ENCODE measurements around the gene PACSIN1. TPM values are rescaled to one million over a fixed set of nuclear protein-coding genes. Genes with fewer than 3 reads are reported as not detected.

Gene PACSIN1
- total RNA-seq, 2 experiments from 2014 or later, result 0.11 to 0.13 TPM

- CTCF ChIA-PET, result interaction anchor here (1.9 kb wide), 1 partner anchor 207 kb away, joined by 4 read pairs; the partner anchor contains the start of gene SMIM29
- POLR2A ChIA-PET, result no interaction called here
These were observed 10.0 kb upstream of the PACSIN1 start for GRCh38 chr6:34455831-34456230.

GRCh38 chr6:34457382-34457741 is 8.5 kb upstream of the PACSIN1 start:
- POLR2A ChIA-PET, result no interaction called here
- CTCF ChIA-PET, result interaction anchor here (0.6 to 3.2 kb wide), 2 partner anchors 152 to 638 kb away, joined by 3 to 14 read pairs; no protein-coding TSS in a partner anchor

- CTCF ChIA-PET, result interaction anchor here (0.6 to 3.2 kb wide), 2 partner anchors 151 to 638 kb away, joined by 3 to 14 read pairs; no protein-coding TSS in a partner anchor
These were observed 7.8 kb upstream of the PACSIN1 start for GRCh38 chr6:34457742-34458735.

GRCh38 chr6:34459899-34460593 is 5.8 kb upstream of the PACSIN1 start:
- POLR2A ChIA-PET, result interaction anchor here (0.5 kb wide), 1 partner anchor 32 kb away, joined by 9 read pairs; no protein-coding TSS in a partner anchor
- CTCF ChIA-PET, result interaction anchor here (0.7 to 2.7 kb wide), 8 partner anchors 18 to 297 kb away, joined by 3 to 18 read pairs (median 3); no protein-coding TSS in a partner anchor

More at GRCh38 chr6:34457742-34458735, 7.8 kb upstream of the PACSIN1 start:
- POLR2A ChIA-PET, result no interaction called here

- ChIA-PET CTCF (interaction anchor here (0.5 to 2.7 kb wide), 5 partner anchors 19 to 298 kb away, joined by 3 to 18 read pairs (median 3); no protein-coding TSS in a partner anchor), POLR2A (interaction anchor here (0.5 kb wide), 1 partner anchor 31 kb away, joined by 9 read pairs; no protein-coding TSS in a partner anchor)
These were observed 4.9 kb upstream of the PACSIN1 start for GRCh38 chr6:34460796-34461507.

GRCh38 chr6:34462010-34462409 is 3.9 kb upstream of the PACSIN1 start:
- POLR2A ChIA-PET, result no interaction called here
- CTCF ChIA-PET, result interaction anchor here (0.9 to 2.7 kb wide), 2 partner anchors 148 to 212 kb away, joined by 3 to 18 read pairs; no protein-coding TSS in a partner anchor

- POLR2A ChIA-PET, result no interaction called here
- CTCF ChIA-PET, result interaction anchor here (0.9 to 1.0 kb wide), 2 partner anchors 147 to 213 kb away, joined by 3 read pairs; no protein-coding TSS in a partner anchor
These were observed 3.3 kb upstream of the PACSIN1 start for GRCh38 chr6:34462551-34462971.

- ChIA-PET CTCF (interaction anchor here (0.6 to 1.0 kb wide), 3 partner anchors 146 to 728 kb away, joined by 3 read pairs; no protein-coding TSS in a partner anchor), POLR2A (no interaction called here)
These were observed 2.6 kb upstream of the PACSIN1 start for GRCh38 chr6:34463299-34463698.

- POLR2A ChIA-PET, result no interaction called here
These were observed 2.0 kb upstream of the PACSIN1 start for GRCh38 chr6:34463849-34464248.

GRCh38 chr6:34466242-34467185 is 638 bp downstream of the PACSIN1 start:
- ChIA-PET POLR2A (no interaction called here), CTCF (interaction anchor here (0.8 to 1.0 kb wide), 3 partner anchors 61 to 143 kb away, joined by 3 to 5 read pairs (median 3); no protein-coding TSS in a partner anchor)

More at GRCh38 chr6:34463849-34464248, 2.0 kb upstream of the PACSIN1 start:
- CTCF ChIA-PET, result interaction anchor here (0.6 kb wide), 2 partner anchors 194 to 728 kb away, joined by 3 read pairs; no protein-coding TSS in a partner anchor

- POLR2A ChIA-PET, result no interaction called here
- CTCF ChIA-PET, result no interaction called here
These were observed 2.6 kb downstream of the PACSIN1 start for GRCh38 chr6:34468378-34468892.

- POLR2A ChIA-PET, result no interaction called here
- CTCF ChIA-PET, result interaction anchor here (0.6 kb wide), 1 partner anchor 209 kb away, joined by 3 read pairs; no protein-coding TSS in a partner anchor
These were observed 3.6 kb downstream of the PACSIN1 start for GRCh38 chr6:34469499-34469898.

GRCh38 chr6:34472425-34472824 is 6.5 kb downstream of the PACSIN1 start:
- ChIA-PET POLR2A (no interaction called here), CTCF (no interaction called here)

GRCh38 chr6:34473967-34474366 is 8.1 kb downstream of the PACSIN1 start:
- ChIA-PET CTCF (no interaction called here), POLR2A (no interaction called here)

- CTCF ChIA-PET, result no interaction called here
- POLR2A ChIA-PET, result no interaction called here
These were observed 8.9 kb downstream of the PACSIN1 start for GRCh38 chr6:34474754-34475153.

- CTCF ChIA-PET, result no interaction called here
- POLR2A ChIA-PET, result no interaction called here
These were observed 9.4 kb downstream of the PACSIN1 start for GRCh38 chr6:34475238-34475682.

GRCh38 chr6:34475767-34476328 is 10.0 kb downstream of the PACSIN1 start:
- CTCF ChIA-PET, result no interaction called here
- POLR2A ChIA-PET, result no interaction called here
